K562 (cell line): Measurements from ENCODE around the gene STX3. TPM values are rescaled to one million over a fixed set of nuclear protein-coding genes. Genes with fewer than 3 reads are reported as not detected.

Experiments used
- ATAC-seq: fragments of 200-7000 bp; cut with Tn5 transposase; 3 replicates; pipeline ENCODE4 v1.9.1; 2020; ENCODE audit warnings: moderate library complexity
- BruUV-seq: library from RNA; stranded (reverse); fragments of 400-500 nt; replicated peaks from 2 replicates; lab custom pipeline; 2021; lab: Mats Ljungman, UMichigan
- CTCF ChIA-PET: fragments of 300-600 bp; formaldehyde crosslinking; extraction: SDS; loops from one replicate; lab custom pipeline; 2021; ENCODE audit warnings: low intra/inter-chr PET ratio; lab: Yijun Ruan, JAX
- POLR2A ChIA-PET: fragments of 300-600, 350-650 bp; sonication (Branson Sonifier 250); formaldehyde crosslinking; extraction: SDS; loops from one replicate; lab custom pipeline; 2021; ENCODE audit warnings: antibody characterized with exemption, inconsistent platforms; lab: Yijun Ruan, JAX
- DNase-seq, 4 experiments: peaks; one replicate each; pipeline versions ENCODE4 v3.0.0 to v3.0.0-alpha.2; 2011 to 2018; ENCODE audit warnings: low spot score in 3 of 4, mixed read lengths in 3 of 4; ENCODE audit errors: extremely low read depth in 1 of 4
- FAIRE-seq: peaks from 2 replicates; lab custom pipeline; 2011; peaks lifted over from hg19 to GRCh38; lab: Jason Lieb, UNC
- H2AFZ ChIP-seq: 2 replicates; pipeline ENCODE4 v1.6.0; 2011; ENCODE audit warnings: low read depth, low read length, control low read depth, inconsistent platforms
- H3K27ac ChIP-seq: fragments of 200-600 bp; 3 replicates; pipeline ENCODE4 v1.8.0; 2011; ENCODE audit warnings: low read depth, mild to moderate bottlenecking, control low read depth, inconsistent platforms, low read length, moderate library complexity, mixed read lengths; ENCODE audit errors: extremely low read depth
- H3K27me3 ChIP-seq, 2 experiments: fragments of 300-600 bp in 1 of 2; 2 replicates in 1 of 2; 3 replicates in 1 of 2; pipeline versions ENCODE4 v1.6.0 to v1.8.0; 2011; ENCODE audit warnings: inconsistent platforms in 2 of 2, low read length in 2 of 2, mild to moderate bottlenecking in 1 of 2, mixed read lengths in 1 of 2, moderate library complexity in 1 of 2; ENCODE audit not compliant: control insufficient read depth in 2 of 2, insufficient read depth in 2 of 2
- H3K36me3 ChIP-seq: fragments of 300-600 bp; 3 replicates; pipeline ENCODE4 v1.8.0; 2011; ENCODE audit warnings: mild to moderate bottlenecking, low read length, inconsistent platforms; ENCODE audit not compliant: control insufficient read depth, insufficient read depth
- H3K4me1 ChIP-seq, 2 experiments: fragments of 200-600 bp in 1 of 2; replicated peaks in 1 of 2; 2 replicates in 1 of 2; 3 replicates in 1 of 2; pipeline versions ENCODE4 v1.5.1 to v1.8.0; 2011; ENCODE audit warnings: inconsistent platforms in 2 of 2, low read length in 2 of 2, mild to moderate bottlenecking in 1 of 2, mixed read lengths in 1 of 2, moderate library complexity in 1 of 2; ENCODE audit not compliant: control insufficient read depth in 2 of 2, insufficient read depth in 2 of 2
- H3K4me2 ChIP-seq: 2 replicates; pipeline ENCODE4 v1.6.1; 2011; ENCODE audit warnings: low read length, control low read depth, inconsistent platforms, mixed read lengths; ENCODE audit not compliant: insufficient read depth
- H3K4me3 ChIP-seq: fragments of 200-600 bp; sonication (generic), shearing (Covaris generic); 2 replicates; pipeline ENCODE4 v1.5.1; 2016; ENCODE audit warnings: control low read depth, inconsistent platforms
- H3K79me2 ChIP-seq: fragments of 200-600 bp; 3 replicates; pipeline ENCODE4 v1.8.0; 2011; ENCODE audit warnings: low read length, inconsistent platforms; ENCODE audit not compliant: control insufficient read depth, insufficient read depth
- H3K9ac ChIP-seq, 2 experiments: 2 replicates each; pipeline versions ENCODE4 v1.6.0 to v1.6.1; 2011; ENCODE audit warnings: low read depth in 2 of 2, low read length in 2 of 2, control low read depth in 1 of 2, inconsistent platforms in 1 of 2, mild to moderate bottlenecking in 1 of 2, mixed read lengths in 1 of 2; ENCODE audit not compliant: insufficient read depth in 1 of 2
- H3K9me1 ChIP-seq: one replicate; pipeline ENCODE4 v1.6.0; 2011; ENCODE audit warnings: inconsistent platforms, mild to moderate bottlenecking, low read length, moderate library complexity; ENCODE audit not compliant: control insufficient read depth, insufficient read depth
- H3K9me3 ChIP-seq: replicated peaks from 2 replicates; pipeline ENCODE4 v1.5.1; 2011; ENCODE audit warnings: low read depth, low read length, inconsistent platforms; ENCODE audit not compliant: control insufficient read depth, insufficient read depth
- H4K20me1 ChIP-seq: replicated peaks from 2 replicates; pipeline ENCODE4 v1.6.1; 2011; ENCODE audit warnings: low read length, inconsistent platforms, mixed read lengths; ENCODE audit not compliant: control insufficient read depth, insufficient read depth
- ARNT ChIP-seq, 2 experiments: fragments of 450-650 bp; IDR thresholded peaks; 2 replicates each; pipeline ENCODE4 v1.6.1; 2016; ENCODE audit warnings: mild to moderate bottlenecking in 1 of 2
- CGGBP1 ChIP-seq: fragments of 250-450 bp; sonication (Bioruptor Pico); IDR thresholded peaks from 2 replicates; pipeline ENCODE4 v1.9.0; 2021; ENCODE audit warnings: mild to moderate bottlenecking
- IFI16 ChIP-seq: fragments of 250-450 bp; sonication (Bioruptor Pico); IDR thresholded peaks from 2 replicates; pipeline ENCODE4 v2.1.2; 2022; ENCODE audit warnings: mild to moderate bottlenecking, inconsistent platforms
- L3MBTL2 ChIP-seq: fragments of 450-650 bp; IDR thresholded peaks from 2 replicates; pipeline ENCODE4 v1.6.1; 2016; ENCODE audit warnings: mild to moderate bottlenecking, moderate library complexity
- MIER1 ChIP-seq: fragments of 450-650 bp; IDR thresholded peaks from 2 replicates; pipeline ENCODE4 v1.6.1; 2016; ENCODE audit warnings: antibody characterized with exemption, mild to moderate bottlenecking, low read depth
- MITF ChIP-seq: IDR thresholded peaks from 2 replicates; pipeline ENCODE4 v1.6.1; 2014; ENCODE audit warnings: antibody characterized with exemption
- NFIC ChIP-seq: fragments of 450-650 bp; IDR thresholded peaks from 2 replicates; pipeline ENCODE4 v1.6.1; 2017; ENCODE audit warnings: mild to moderate bottlenecking, inconsistent platforms
- RBM39 ChIP-seq: fragments of 200-400 bp; formaldehyde crosslinking; optimal IDR thresholded peaks from 2 replicates; pipeline ENCODE3; 2018; ENCODE audit warnings: low read depth, low read length
- SNIP1 ChIP-seq: fragments of 450-650 bp; IDR thresholded peaks from 2 replicates; pipeline ENCODE4 v1.7.1; 2017; ENCODE audit warnings: low read depth, mild to moderate bottlenecking
- TEAD4 ChIP-seq, 2 experiments: sonication (generic) in 1 of 2; formaldehyde crosslinking in 1 of 2; IDR thresholded peaks; 2 replicates each; pipeline versions ENCODE4 v1.6.1 to v1.8.0; 2012 to 2022; ENCODE audit warnings: borderline replicate concordance in 1 of 2, inconsistent platforms in 1 of 2, low read length in 1 of 2, mild to moderate bottlenecking in 1 of 2, missing genetic modification reagents in 1 of 2
- ZNF124 ChIP-seq: sonication (generic); formaldehyde crosslinking; IDR thresholded peaks from 2 replicates; pipeline ENCODE4 v1.8.1; 2022; ENCODE audit warnings: missing genetic modification reagents
- ZNF224 ChIP-seq: sonication (generic); formaldehyde crosslinking; IDR thresholded peaks from 2 replicates; pipeline ENCODE4 v1.8.0; 2022; ENCODE audit warnings: mild to moderate bottlenecking, missing genetic modification reagents
- ZNF583 ChIP-seq: fragments of 250-450 bp; sonication (Bioruptor Pico); IDR thresholded peaks from 2 replicates; pipeline ENCODE4 v1.4.0; 2020
- ZNF764 ChIP-seq: fragments of 250-450 bp; sonication (Bioruptor Pico); IDR thresholded peaks from 2 replicates; pipeline ENCODE4 v1.4.0; 2020; ENCODE audit warnings: low read depth, mild to moderate bottlenecking, moderate library complexity
- WGBS: fragments of 100-300 bp; shearing (Covaris generic); methylation state at CpG from one replicate; pipeline ENCODE4 v1.1.6; 2016; ENCODE audit warnings: low coverage, mixed read lengths; ENCODE audit not compliant: insufficient coverage; ENCODE audit errors: missing lambda C conversion rate; 5-methylcytosine and 5-hydroxymethylcytosine counted together
- in situ Hi-C: fragments of 300-500 bp; cut with MboI; formaldehyde crosslinking; loops from 4 replicates; pipeline ENCODE4 v1.15.0; 2018; ENCODE audit warnings: inconsistent platforms, mixed read lengths
- intact Hi-C: fragments of 100-400 bp; cut with micrococcal nuclease; formaldehyde crosslinking; loops from 2 replicates; pipeline ENCODE4 v1.14.2; 2022
- polyA plus RNA-seq, 8 experiments: library from polyadenylated mRNA; depleted of rRNA in 4 of 8; stranded (reverse) in 5 of 8; unstranded in 3 of 8; fragments of >200 nt; fragmentation: Nextera tagmentation in 2 of 8; fragmentation: Illumina TruSeq in 1 of 8; extraction: Ambion mirVana in 2 of 8; extraction: Trizol in 1 of 8; gene quantifications; 2 replicates each; pipeline versions ENCODE4 v1.2.1 to v1.2.3, GENCODE V29; 2011 to 2014; ENCODE audit warnings: inconsistent platforms in 1 of 8, missing spikeins in 1 of 8
- total RNA-seq, 7 experiments: library from RNA; depleted of rRNA in 6 of 7; stranded (reverse); fragments of >200 nt in 6 of 7; fragmentation: Illumina TruSeq in 2 of 7; extraction: Trizol in 2 of 7; gene quantifications; 2 replicates each; pipeline versions ENCODE4 v1.2.1 to v1.2.3, GENCODE V29; 2011 to 2021; ENCODE audit warnings: low replicate concordance in 1 of 7

Gene STX3
- total and polyA plus RNA-seq, 9 of the 15 experiments (the other 6 are each of a cell fraction or from before 2014, with no cell fraction given) = 12.0 to 91.6 (median 48.7) TPM

- TF ChIP-seq TEAD4 (IDR thresholded peaks at IDR 0.05; ENCODE audit: low read length) (peak; percentile 26; the same call in 1 of the 2 replicates), TEAD4 (CRISPR knock-in tag; IDR thresholded peaks at IDR 0.05; ENCODE audit: borderline replicate concordance) (no peak), ZNF583 (CRISPR knock-in tag) (peak; percentile 70; the same call in 1 of the 2 replicates), ZNF224 (CRISPR knock-in tag) (no peak), L3MBTL2 (peak; percentile 71; the same call in 1 of the 2 replicates)
Observed at GRCh38 chr11:59753650-59754493, 1.3 kb upstream of the STX3 start (continued).

- H3K9ac ChIP-seq = peak overlapping the region; percentile 84 to 88
- ATAC-seq (peak; percentile 7; the same call in 2 of the 3 replicates), DNase-seq (peak in 2 of 4 experiments; percentile 33 to 47), FAIRE-seq (no peak)
- CTCF ChIA-PET = interaction anchor here (1.2 to 3.8 kb wide), 3 partner anchors 48 to 165 kb away, joined by 3 to 28 read pairs (median 8); partner anchors contain the start of gene MRPL16
- H3K27ac ChIP-seq = peak overlapping the region; percentile 88; the same call in 2 of the 3 replicates
- intact Hi-C loops (loop anchor here (1.0 to 10.0 kb wide), 5 partner anchors 47 to 376 kb away; partner anchors contain the start of gene MS4A3), in situ Hi-C loops (no loop called here)
- H3K4me1 ChIP-seq = peaks cover 19 to 33% of the 10 kb centered on the region in 2 experiments; a peak in 4 of 5 replicates
- H3K9me1 ChIP-seq = peaks cover 3% of the 10 kb centered on the region
- TSS peak; percentile 55 for BruUV-seq
- H3K27me3 ChIP-seq = no peaks in the 10 kb centered on the region
- no peaks in the 10 kb centered on the region for H3K9me3 ChIP-seq
- peak overlapping the region; percentile 94 for H3K4me2 ChIP-seq
- H3K79me2 ChIP-seq = peaks cover 43% of the 10 kb centered on the region
- H3K36me3 ChIP-seq = peaks cover 17% of the 10 kb centered on the region; the same call in 1 of the 3 replicates
- WGBS = under 1% methylated on average over 20 of the region's 20 CpGs
- peak overlapping the region; percentile 94 for H3K4me3 ChIP-seq
- POLR2A ChIA-PET = interaction anchor here (0.7 to 4.0 kb wide), 8 partner anchors 12 to 150 kb away, joined by 3 to 32 read pairs (median 4); partner anchors contain the start of gene PATL1
- H2AFZ ChIP-seq = peak overlapping the region; percentile 96
- H4K20me1 ChIP-seq = peaks cover 14% of the 10 kb centered on the region
- TF ChIP-seq SNIP1 (no peak), CGGBP1 (CRISPR knock-in tag) (no peak), ZNF764 (CRISPR knock-in tag) (no peak), ARNT (IDR thresholded peaks at IDR 0.05) (no peak), NFIC (no peak), RBM39 (no peak), MIER1 (0 out of 2 replicates have a peak, but pooled peaks have one; percentile 9), IFI16 (CRISPR knock-in tag) (no peak), MITF (no peak), ZNF124 (CRISPR knock-in tag) (no peak)
Observed at GRCh38 chr11:59754494-59754858, 700 bp upstream of the STX3 start.
